Muscle layer of colon (tissue), 2 donors: ENCODE data around the gene MED15.
A peak's percentile ranks its signal among the peaks of the same experiment; 100 is the strongest.

Source experiments
- H3K27ac ChIP-seq: one replicate; pipeline ENCODE4 v1.7.0; 2013; ENCODE audit warnings: low read depth, mild to moderate bottlenecking, low read length, moderate library complexity
- H3K27me3 ChIP-seq, 2 donors: one replicate each; pipeline ENCODE4 v1.7.0; 2013; ENCODE audit warnings: low read length in 2 of 2, mild to moderate bottlenecking in 2 of 2; ENCODE audit not compliant: insufficient read depth in 2 of 2, control insufficient read depth in 1 of 2
- H3K36me3 ChIP-seq: one replicate; pipeline ENCODE4 v1.7.0; 2013; ENCODE audit warnings: mild to moderate bottlenecking, low read length; ENCODE audit not compliant: insufficient read depth
- H3K4me1 ChIP-seq: one replicate; pipeline ENCODE4 v1.7.0; 2013; ENCODE audit warnings: mild to moderate bottlenecking, low read length; ENCODE audit not compliant: insufficient read depth
- H3K4me3 ChIP-seq, 2 donors: one replicate each; pipeline ENCODE4 v1.7.0; 2013; ENCODE audit warnings: low read length in 2 of 2, low read depth in 1 of 2, mild to moderate bottlenecking in 1 of 2, moderate library complexity in 1 of 2
- H3K9ac ChIP-seq: one replicate; pipeline ENCODE4 v1.7.0; 2013; ENCODE audit warnings: low read length
- H3K9me3 ChIP-seq: one replicate; pipeline ENCODE4 v1.7.0; 2013; ENCODE audit warnings: mild to moderate bottlenecking, low read length
- donor health status: abdominal sarcoma.
- donor health status: Adenocarcinoma of cecum.

MED15 gene

GRCh38 chr22:20551805-20552442 is 44.5 kb downstream of the MED15 start:
- H3K9me3 ChIP-seq, result no peaks in the 10 kb centered on the region
- peaks cover 36% of the 10 kb centered on the region for H3K36me3 ChIP-seq
- H3K4me3 ChIP-seq, result peak overlapping the region in 1 of 2 donors; percentile 30
- H3K4me1 ChIP-seq, result peaks cover 58% of the 10 kb centered on the region
- no peaks in the 10 kb centered on the region for H3K27me3 ChIP-seq
- peak overlapping the region; percentile 39 for H3K9ac ChIP-seq
- H3K27ac ChIP-seq, result peak overlapping the region; percentile 94

GRCh38 chr22:20552443-20553401 is 45.3 kb downstream of the MED15 start:
- no peak overlapping the region for H3K9ac ChIP-seq
- H3K36me3 ChIP-seq, result peaks cover 44% of the 10 kb centered on the region
- no peaks in the 10 kb centered on the region for H3K27me3 ChIP-seq
- peak overlapping the region in 1 of 2 donors; percentile 20 for H3K4me3 ChIP-seq
- peaks cover 58% of the 10 kb centered on the region for H3K4me1 ChIP-seq
- peak overlapping the region; percentile 94 for H3K27ac ChIP-seq
- no peaks in the 10 kb centered on the region for H3K9me3 ChIP-seq

DNA sequence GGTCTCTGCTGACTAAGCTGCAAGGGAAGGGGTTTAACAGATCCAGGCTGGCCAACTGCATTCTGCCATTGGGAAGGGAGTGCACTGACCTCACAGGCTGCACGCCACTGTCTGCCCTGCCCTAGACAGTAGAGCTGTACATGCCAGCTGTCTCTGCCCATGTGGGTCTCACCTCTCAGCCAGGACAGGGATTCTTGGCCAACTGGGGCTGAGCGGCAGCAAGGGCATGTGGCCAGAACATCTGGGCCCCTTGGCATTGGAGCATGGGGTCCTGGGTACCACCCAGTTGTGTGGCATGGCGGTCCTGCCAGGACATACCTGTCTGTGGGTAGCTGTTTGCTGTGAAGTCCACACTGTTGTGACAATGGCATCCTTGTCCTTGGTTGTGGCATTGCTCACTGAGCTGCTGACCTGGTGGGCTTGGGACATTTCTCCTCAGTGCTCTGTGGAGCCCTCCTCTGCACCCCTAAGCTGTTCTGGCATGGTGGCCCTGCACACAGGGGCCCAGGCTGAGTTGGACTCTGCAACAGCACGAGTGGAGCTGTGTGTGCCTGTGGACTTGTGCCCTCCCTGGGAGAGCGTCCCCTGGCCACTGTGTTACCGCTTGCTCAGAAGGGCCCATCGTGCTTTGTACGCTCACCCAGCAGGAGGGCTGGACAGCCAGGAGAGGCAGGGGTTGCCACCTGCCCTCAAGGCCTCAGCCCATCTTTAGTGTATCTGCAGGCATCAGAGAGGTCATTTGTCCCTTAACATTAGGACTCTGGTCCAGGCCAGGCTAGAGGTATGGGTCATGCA is 46.7 kb downstream of the MED15 start:
- Histone ChIP-seq H3K4me1 (peaks cover 51% of the 10 kb centered on the region), H3K27ac (no peak overlapping the region), H3K36me3 (peaks cover 56% of the 10 kb centered on the region), H3K27me3 (no peaks in the 10 kb centered on the region), H3K4me3 (no peak overlapping the region), H3K9ac (no peak overlapping the region), H3K9me3 (no peaks in the 10 kb centered on the region)

- H3K36me3 ChIP-seq, result peaks cover 56% of the 10 kb centered on the region
- no peak overlapping the region for H3K27ac ChIP-seq
- H3K9me3 ChIP-seq, result no peaks in the 10 kb centered on the region
- no peak overlapping the region for H3K9ac ChIP-seq
- H3K4me3 ChIP-seq, result no peak overlapping the region
- H3K4me1 ChIP-seq, result peaks cover 44% of the 10 kb centered on the region
- no peaks in the 10 kb centered on the region for H3K27me3 ChIP-seq
Measured at GRCh38 chr22:20554824-20555223, 47.4 kb downstream of the MED15 start.

DNA sequence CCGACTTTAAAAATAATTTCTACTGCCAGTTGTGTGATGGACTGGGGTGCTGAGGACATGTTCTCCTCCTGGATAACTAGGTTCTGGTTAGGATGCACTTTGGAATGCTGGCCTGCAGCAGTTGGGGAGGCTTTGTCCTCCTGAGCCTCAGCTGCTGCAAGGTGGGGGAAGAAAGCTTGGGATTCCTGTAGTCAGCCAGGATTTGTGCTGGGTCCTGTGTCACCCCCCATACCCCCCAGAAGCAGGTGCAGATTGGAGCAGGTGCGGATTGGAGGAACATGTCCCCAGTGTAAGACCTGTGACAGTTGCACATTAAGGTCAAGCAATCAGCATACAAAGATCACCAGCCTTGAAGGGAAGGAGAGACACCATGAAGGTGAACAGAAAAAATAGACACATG is 51.1 kb downstream of the MED15 start:
- no peaks in the 10 kb centered on the region for H3K27me3 ChIP-seq
- H3K9me3 ChIP-seq, result no peaks in the 10 kb centered on the region
- no peak overlapping the region for H3K9ac ChIP-seq
- no peak overlapping the region for H3K4me3 ChIP-seq
- H3K27ac ChIP-seq, result no peak overlapping the region
- H3K36me3 ChIP-seq, result peaks cover 57% of the 10 kb centered on the region
- H3K4me1 ChIP-seq, result peaks cover 8% of the 10 kb centered on the region

DNA sequence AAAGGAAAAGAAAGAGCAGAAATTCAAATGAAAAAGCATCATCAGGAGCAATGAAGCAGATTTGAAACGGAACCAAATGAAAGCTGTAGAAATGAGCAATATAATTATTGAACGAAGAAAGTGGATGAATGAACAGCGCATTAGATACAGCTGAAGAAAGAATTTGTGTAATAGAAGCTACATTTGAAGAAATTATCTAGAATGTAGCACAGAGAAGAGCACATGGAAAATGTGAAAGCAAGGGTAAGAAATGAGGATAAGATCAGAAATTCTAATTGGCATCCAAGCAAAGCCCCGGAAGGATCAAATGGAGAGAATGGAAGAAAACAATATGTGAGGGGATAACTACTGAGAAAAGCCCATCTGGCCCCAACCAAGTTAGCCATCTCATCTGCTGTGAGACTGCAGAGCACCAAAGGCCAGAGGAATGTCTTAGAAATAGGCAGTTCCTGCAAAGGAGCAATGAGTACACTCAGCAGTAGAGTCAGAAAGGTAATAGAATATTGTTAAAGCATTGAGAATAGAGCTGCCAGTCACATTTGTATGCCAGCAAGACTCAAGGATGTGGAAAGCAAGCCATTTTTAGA is 51.9 kb downstream of the MED15 start:
- H3K4me1 ChIP-seq, result peaks cover under 1% of the 10 kb centered on the region
- H3K9ac ChIP-seq, result no peak overlapping the region
- H3K9me3 ChIP-seq, result no peaks in the 10 kb centered on the region
- no peak overlapping the region for H3K4me3 ChIP-seq
- H3K36me3 ChIP-seq, result peaks cover 51% of the 10 kb centered on the region
- no peaks in the 10 kb centered on the region for H3K27me3 ChIP-seq
- no peak overlapping the region for H3K27ac ChIP-seq

DNA sequence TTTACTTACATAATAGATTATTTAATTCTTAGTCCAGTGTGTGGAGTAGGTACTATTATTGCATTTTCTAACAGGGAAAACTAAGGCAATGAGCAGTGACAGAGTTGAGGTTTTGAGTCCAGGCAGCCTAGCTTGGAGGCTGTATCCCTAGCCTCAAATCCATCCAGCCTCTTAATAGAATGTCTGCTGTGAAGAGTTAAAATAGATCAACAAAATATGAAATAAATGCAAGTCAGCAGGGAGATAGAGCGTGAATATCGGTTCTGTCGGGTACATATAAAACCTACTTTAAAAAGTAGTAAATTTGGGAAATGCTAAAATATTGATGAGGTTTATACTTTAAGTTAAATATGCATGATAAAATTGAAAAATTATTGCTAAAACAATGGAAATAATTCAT is 53.3 kb downstream of the MED15 start:
- H3K27ac ChIP-seq, result no peak overlapping the region
- H3K4me1 ChIP-seq, result no peaks in the 10 kb centered on the region
- no peaks in the 10 kb centered on the region for H3K9me3 ChIP-seq
- H3K4me3 ChIP-seq, result no peak overlapping the region
- no peaks in the 10 kb centered on the region for H3K27me3 ChIP-seq
- H3K36me3 ChIP-seq, result peaks cover 44% of the 10 kb centered on the region
- no peak overlapping the region for H3K9ac ChIP-seq

DNA sequence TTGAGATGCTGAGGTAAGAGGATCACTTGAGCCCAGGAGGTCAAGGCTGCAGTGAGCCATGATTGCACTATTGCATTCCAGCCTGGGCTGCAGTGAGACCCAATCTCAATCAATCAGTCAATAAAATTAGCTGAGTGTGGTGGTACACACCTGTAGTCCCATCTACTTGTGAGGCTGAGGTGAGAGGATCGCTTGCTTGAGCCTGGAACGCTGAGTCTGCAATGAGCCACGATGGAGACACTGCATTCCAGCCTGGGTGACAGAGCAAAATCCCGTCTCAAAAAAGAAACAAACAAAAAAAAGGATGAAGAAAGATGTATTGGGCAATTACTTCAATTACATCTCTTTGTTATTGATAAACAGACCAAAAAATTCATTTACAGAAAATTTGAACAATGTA is 54.5 kb downstream of the MED15 start:
- Histone ChIP-seq H3K4me3 (no peak overlapping the region), H3K27me3 (no peaks in the 10 kb centered on the region), H3K9me3 (no peaks in the 10 kb centered on the region), H3K27ac (no peak overlapping the region), H3K36me3 (peaks cover 48% of the 10 kb centered on the region), H3K9ac (no peak overlapping the region), H3K4me1 (peaks cover 4% of the 10 kb centered on the region)

DNA sequence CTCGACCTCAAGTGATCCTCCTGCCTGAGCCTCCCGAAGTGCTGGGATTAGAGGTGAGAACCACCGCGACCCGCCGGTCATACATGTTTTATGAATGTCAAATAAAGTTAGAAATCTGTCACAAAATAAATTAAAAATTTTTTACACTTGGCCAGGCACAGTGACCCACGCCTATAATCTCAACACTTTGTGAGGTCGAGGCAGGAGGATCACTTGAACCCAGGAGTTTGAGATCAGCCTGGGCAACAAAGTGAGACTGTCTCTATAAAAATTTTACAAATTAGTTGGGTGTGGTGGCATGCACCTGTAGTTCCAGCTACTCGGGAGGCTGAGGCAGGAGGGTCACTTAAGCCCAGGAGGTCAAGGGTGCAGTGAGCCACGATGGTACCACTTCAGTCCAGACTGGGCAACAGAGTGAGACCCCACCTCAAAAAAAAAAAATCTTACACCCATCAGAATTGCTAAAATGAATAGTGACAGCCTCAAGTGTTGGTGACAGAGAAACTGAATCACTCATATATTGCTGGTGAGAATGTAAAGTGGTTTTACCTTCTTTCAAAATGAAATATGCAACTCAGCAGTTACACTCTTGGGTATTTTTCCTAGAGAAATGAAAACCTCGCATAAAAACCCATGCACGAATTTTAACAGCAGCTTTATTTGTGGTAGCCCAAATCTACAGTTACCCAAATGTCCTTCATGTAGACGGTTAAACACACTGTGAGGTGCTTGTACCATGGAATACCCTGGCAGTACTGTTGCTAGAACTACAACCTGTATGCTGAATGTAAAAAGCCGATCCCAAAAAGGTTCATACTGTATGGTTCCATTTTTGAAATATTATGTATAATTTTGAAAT is 55.4 kb downstream of the MED15 start:
- peaks cover 48% of the 10 kb centered on the region for H3K36me3 ChIP-seq
- H3K27me3 ChIP-seq, result no peaks in the 10 kb centered on the region
- peaks cover 14% of the 10 kb centered on the region for H3K4me1 ChIP-seq

DNA sequence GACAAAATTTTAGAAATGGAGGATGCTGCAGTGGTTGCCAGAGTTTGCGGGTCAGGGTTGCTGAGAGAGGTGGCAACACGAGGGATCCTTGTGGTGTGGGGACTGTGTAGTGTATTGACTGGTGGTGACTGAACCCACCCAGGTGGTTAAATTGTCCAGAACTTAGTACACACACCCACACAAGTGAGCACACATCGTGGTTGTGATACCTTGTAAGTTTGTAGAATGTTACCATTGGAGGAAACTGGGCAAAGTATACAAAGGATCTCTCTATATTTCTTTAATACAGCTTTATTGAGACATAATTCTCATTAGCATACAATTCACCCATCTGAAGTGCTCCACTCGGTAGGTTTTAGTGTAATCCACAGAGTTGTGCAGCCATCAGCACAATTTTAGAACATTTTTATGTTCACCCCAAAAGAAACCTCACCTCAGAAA is 56.1 kb downstream of the MED15 start:
- peaks cover 48% of the 10 kb centered on the region for H3K36me3 ChIP-seq

More for the DNA sequence above, 55.4 kb downstream of the MED15 start:
- Histone ChIP-seq H3K9me3 (no peaks in the 10 kb centered on the region), H3K27ac (no peak overlapping the region), H3K9ac (no peak overlapping the region), H3K4me3 (no peak overlapping the region)

More for the DNA sequence above, 56.1 kb downstream of the MED15 start:
- no peaks in the 10 kb centered on the region for H3K9me3 ChIP-seq
- no peak overlapping the region for H3K9ac ChIP-seq
- H3K4me1 ChIP-seq, result peaks cover 19% of the 10 kb centered on the region
- H3K27ac ChIP-seq, result no peak overlapping the region
- H3K27me3 ChIP-seq, result no peaks in the 10 kb centered on the region
- H3K4me3 ChIP-seq, result no peak overlapping the region
